MM.1S (cell line): ENCODE data around the gene FOXF2.

Experiments used
- CTCF ChIP-seq: fragments of 300-600 bp; sonication (generic); IDR thresholded peaks from 2 replicates; pipeline ENCODE4 v1.5.1; 2016; ENCODE audit warnings: antibody characterized with exemption, low read length, mixed read lengths
- EZH2 ChIP-seq: fragments of 300-600 bp; sonication (generic); optimal IDR thresholded peaks from 2 replicates; pipeline ENCODE3; 2017; ENCODE audit warnings: low read depth, mild to moderate bottlenecking, antibody characterized with exemption, low read length, mixed read lengths

GRCh38 chr6:1346558-1347091 is 42.8 kb upstream of the FOXF2 start:
- TF ChIP-seq CTCF = no peak
- TF ChIP-seq EZH2 = no peak
